Calu3 (cell line): ENCODE measurements around the gene BFSP2. TPM values are rescaled to one million over a fixed set of nuclear protein-coding genes. Genes with fewer than 3 reads are reported as not detected.

ENCODE experiments used
- BruUV-seq: library from RNA; stranded (reverse); fragments of 400-500 nt; replicated peaks from 2 replicates; lab custom pipeline; 2021; lab: Mats Ljungman, UMichigan
- CTCF ChIA-PET: fragments of 300-600 bp; sonication (Branson Sonifier 250); formaldehyde crosslinking; loops from one replicate; lab custom pipeline; 2022; ENCODE audit warnings: antibody characterized with exemption; lab: Charles Lee
- DNase-seq: peaks from one replicate; pipeline ENCODE4 v3.0.0; 2022
- H3K27ac Mint-ChIP-seq: one replicate; pipeline ENCODE4 v1.8.0; 2022; ENCODE audit warnings: mixed read lengths; ENCODE audit not compliant: unreplicated experiment
- H3K27me3 Mint-ChIP-seq: one replicate; pipeline ENCODE4 v1.8.0; 2022; ENCODE audit warnings: mixed read lengths; ENCODE audit not compliant: unreplicated experiment
- H3K36me3 Mint-ChIP-seq: one replicate; pipeline ENCODE4 v1.8.0; 2022; ENCODE audit warnings: mild to moderate bottlenecking, moderate library complexity, mixed read lengths; ENCODE audit not compliant: insufficient read depth, unreplicated experiment
- H3K4me1 Mint-ChIP-seq: one replicate; pipeline ENCODE4 v1.8.0; 2022; ENCODE audit warnings: mild to moderate bottlenecking, low read depth, mixed read lengths; ENCODE audit not compliant: unreplicated experiment
- H3K4me3 Mint-ChIP-seq: one replicate; pipeline ENCODE4 v1.8.0; 2022; ENCODE audit warnings: mild to moderate bottlenecking, low read depth, moderate library complexity, mixed read lengths; ENCODE audit not compliant: unreplicated experiment
- H3K9me3 Mint-ChIP-seq: one replicate; pipeline ENCODE4 v1.8.0; 2022; ENCODE audit warnings: low read depth, mixed read lengths; ENCODE audit not compliant: unreplicated experiment
- CTCF ChIP-seq: fragments of 200-600 bp; IDR thresholded peaks from one replicate; pipeline ENCODE4 v1.8.0; 2022; ENCODE audit warnings: antibody characterized with exemption; ENCODE audit not compliant: unreplicated experiment
- intact Hi-C: fragments of 100-400 bp; cut with micrococcal nuclease; formaldehyde crosslinking; loops from one replicate; pipeline ENCODE4 v1.10.0; 2022; ENCODE audit not compliant: unreplicated experiment
- total RNA-seq: library from RNA; stranded (reverse); gene quantifications from 2 replicates; pipeline ENCODE4 v1.2.3, GENCODE V29; 2022

BFSP2 gene
- total RNA-seq, 1 experiment from 2014 or later, result not detected

GRCh38 chr3:133401374-133402135 is 1.7 kb downstream of the BFSP2 start:
- no peak for TF ChIP-seq CTCF
- Mint-ChIP-seq H3K4me1 (no peaks in the 10 kb centered on the region), H3K9me3 (no peaks in the 10 kb centered on the region), H3K27ac (no peak overlapping the region), H3K36me3 (no peaks in the 10 kb centered on the region), H3K27me3 (peaks cover 74% of the 10 kb centered on the region), H3K4me3 (no peak overlapping the region)
- no TSS peak for BruUV-seq
- CTCF ChIA-PET, result interaction anchor here (0.8 to 1.0 kb wide), 2 partner anchors 10 to 12 kb away, joined by 3 to 6 read pairs; no protein-coding TSS in a partner anchor
- intact Hi-C loops, result no loop called here
- no peak for DNase-seq

- CTCF ChIA-PET, result interaction anchor here (0.7 to 0.8 kb wide), 3 partner anchors 8 to 383 kb away, joined by 3 read pairs; no protein-coding TSS in a partner anchor
- Mint-ChIP-seq H3K36me3 (no peaks in the 10 kb centered on the region), H3K27ac (no peak overlapping the region), H3K4me1 (no peaks in the 10 kb centered on the region), H3K4me3 (no peak overlapping the region), H3K27me3 (peaks cover 74% of the 10 kb centered on the region), H3K9me3 (no peaks in the 10 kb centered on the region)
- no peak for TF ChIP-seq CTCF
- DNase-seq, result no peak
- BruUV-seq, result no TSS peak
- intact Hi-C loops, result no loop called here
Observed at GRCh38 chr3:133404920-133405319, 5.1 kb downstream of the BFSP2 start.

GRCh38 chr3:133408366-133408765 is 8.5 kb downstream of the BFSP2 start:
- Mint-ChIP-seq H3K27ac (no peak overlapping the region), H3K4me3 (no peak overlapping the region), H3K4me1 (no peaks in the 10 kb centered on the region), H3K27me3 (peaks cover 91% of the 10 kb centered on the region), H3K9me3 (no peaks in the 10 kb centered on the region), H3K36me3 (no peaks in the 10 kb centered on the region)
- intact Hi-C loops, result no loop called here
- no TSS peak for BruUV-seq
- no peak for DNase-seq
- CTCF ChIA-PET, result interaction anchor here (0.8 kb wide), 1 partner anchor 14 kb away, joined by 3 read pairs; no protein-coding TSS in a partner anchor
- no peak for TF ChIP-seq CTCF

GRCh38 chr3:133408961-133409360 is 9.1 kb downstream of the BFSP2 start:
- no TSS peak for BruUV-seq
- H3K36me3 Mint-ChIP-seq, result no peaks in the 10 kb centered on the region
- peaks cover 97% of the 10 kb centered on the region for H3K27me3 Mint-ChIP-seq
- no peaks in the 10 kb centered on the region for H3K9me3 Mint-ChIP-seq
- intact Hi-C loops, result no loop called here
- no peak overlapping the region for H3K4me3 Mint-ChIP-seq
- no peaks in the 10 kb centered on the region for H3K4me1 Mint-ChIP-seq
- H3K27ac Mint-ChIP-seq, result no peak overlapping the region
- CTCF ChIA-PET, result interaction anchor here (0.8 kb wide), 1 partner anchor 13 kb away, joined by 3 read pairs; no protein-coding TSS in a partner anchor
- DNase-seq, result no peak
- TF ChIP-seq CTCF, result no peak
